Measurements from ENCODE around the gene TSPAN4.

DNA sequence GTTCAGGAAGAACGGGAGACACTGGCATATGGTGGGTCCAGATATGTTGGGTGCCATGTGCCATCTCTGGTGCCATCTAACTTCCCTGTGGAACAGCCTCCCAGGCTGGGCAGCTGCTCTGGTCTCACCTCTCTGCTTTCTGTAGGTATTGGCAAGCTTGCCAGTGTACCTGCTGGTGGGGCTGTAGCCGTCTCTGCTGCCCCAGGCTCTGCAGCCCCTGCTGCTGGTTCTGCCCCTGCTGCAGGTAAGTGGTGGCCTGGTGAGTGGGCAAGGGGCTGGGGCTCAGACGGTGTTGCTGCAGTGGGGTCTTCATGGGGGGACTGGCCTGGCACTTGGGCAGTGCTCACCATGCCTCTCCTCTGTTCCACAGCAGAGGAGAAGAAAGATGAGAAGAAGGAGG is 30.3 kb upstream of the TSPAN4 start:
- TF ChIP-seq CTCF (IDR thresholded peaks at IDR 0.05) (no peak), POLR2A (IDR thresholded peaks at IDR 0.05) (no peak)

Data from testis (tissue), 2 donors.